H1 (cell line): ENCODE results near the gene SMCP.

ENCODE experiments used
- CTCF ChIP-seq, 3 experiments: IDR thresholded peaks; 1 replicate in 2 of 3; 2 replicates in 1 of 3; pipeline versions ENCODE4 v1.5.1 to v1.6.1; 2011; ENCODE audit warnings: low read length in 3 of 3, mild to moderate bottlenecking in 3 of 3, inconsistent platforms in 2 of 3, low read depth in 1 of 3, moderate library complexity in 1 of 3; ENCODE audit not compliant: insufficient read depth in 1 of 3; ENCODE audit errors: control extremely low read depth in 1 of 3
- EP300 ChIP-seq, 2 experiments: IDR thresholded peaks; 1 replicate in 1 of 2; 2 replicates in 1 of 2; pipeline ENCODE4 v1.6.1; 2011 to 2012; ENCODE audit warnings: low read depth in 2 of 2, low read length in 2 of 2, mild to moderate bottlenecking in 2 of 2, borderline replicate concordance in 1 of 2, inconsistent platforms in 1 of 2, moderate library complexity in 1 of 2
- SIN3A ChIP-seq, 2 experiments: IDR thresholded peaks in 1 of 2; conservative IDR thresholded peaks in 1 of 2; 2 replicates each; pipeline ENCODE4 v1.6.1; 2011 to 2012; ENCODE audit warnings: low read length in 2 of 2, improper control_type of control experiment in 1 of 2, low read depth in 1 of 2, mild to moderate bottlenecking in 1 of 2
- SP4 ChIP-seq: IDR thresholded peaks from 2 replicates; pipeline ENCODE4 v1.6.1; 2012; ENCODE audit warnings: low read length, inconsistent platforms
- TAF1 ChIP-seq: IDR thresholded peaks from 2 replicates; pipeline ENCODE4 v1.6.1; 2011; ENCODE audit warnings: mild to moderate bottlenecking, low read depth, low read length

GRCh38 chr1:152880316-152880715, 2.2 kb downstream of the SMCP start:
- TF ChIP-seq SP4 (no peak), CTCF (IDR thresholded peaks at IDR 0.05; ENCODE audit: control extremely low read depth in 1 of 3, insufficient read depth in 1 of 3, low read depth in 1 of 3, low read length in 3 of 3) (no peak), TAF1 (no peak), EP300 (IDR thresholded peaks at IDR 0.05; ENCODE audit: borderline replicate concordance in 1 of 2, low read depth in 2 of 2, low read length in 2 of 2) (no peak), SIN3A (conservative IDR thresholded peaks at IDR 0.05 in 1 of 2, IDR thresholded peaks at IDR 0.05 in 1 of 2; ENCODE audit: low read depth in 1 of 2, low read length in 2 of 2) (no peak)
